A673 (cell line): ENCODE data around the gene PRSS56.

Experiments used
- CTCF ChIP-seq: fragments of 300-800, 200-600 bp; sonication (generic); conservative IDR thresholded peaks from 2 replicates; pipeline ENCODE4 v1.5.1; 2017; ENCODE audit warnings: low read depth, mild to moderate bottlenecking, antibody characterized with exemption, low read length, moderate library complexity, mixed read lengths
- EZH2 ChIP-seq: fragments of 200-600 bp; sonication (generic); IDR thresholded peaks from 2 replicates; pipeline ENCODE4 v1.6.1; 2017; ENCODE audit warnings: borderline replicate concordance, low read depth, mild to moderate bottlenecking, mixed read lengths, antibody characterized with exemption, low read length; ENCODE audit not compliant: poor library complexity, severe bottlenecking

GRCh38 chr2:232484628-232485347, 35.4 kb upstream of the PRSS56 start:
- TF ChIP-seq CTCF (no peak), EZH2 (no peak)
